GM18909 (cell line): ENCODE measurements around the gene EP400.

Source experiments
- ATAC-seq: cut with Tn5 transposase; IDR thresholded peaks from one replicate; pipeline ENCODE4 v1.9.1; 2021; ENCODE audit warnings: mild to moderate bottlenecking; ENCODE audit not compliant: unreplicated experiment, poor library complexity

The EP400 gene

DNA sequence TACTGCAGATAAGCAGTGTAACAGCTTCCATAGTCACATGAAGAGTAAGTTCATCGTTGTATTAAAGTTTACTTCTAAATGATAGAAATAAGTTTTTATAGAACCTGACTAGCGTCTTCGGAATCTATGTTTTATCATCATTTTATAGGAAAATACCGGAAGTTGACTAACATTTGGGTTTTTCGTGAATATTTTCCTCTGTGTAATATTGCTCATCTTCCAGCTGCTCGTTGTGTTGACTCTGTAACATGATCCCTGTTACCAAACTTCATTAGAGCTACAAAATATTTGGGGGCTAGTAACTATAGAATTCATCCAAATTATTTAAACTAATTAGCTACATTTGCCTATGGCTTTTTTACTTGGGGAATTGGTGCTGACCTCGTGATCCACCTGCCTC lies 157.2 kb downstream of the EP400 start:
- no peak for ATAC-seq

DNA sequence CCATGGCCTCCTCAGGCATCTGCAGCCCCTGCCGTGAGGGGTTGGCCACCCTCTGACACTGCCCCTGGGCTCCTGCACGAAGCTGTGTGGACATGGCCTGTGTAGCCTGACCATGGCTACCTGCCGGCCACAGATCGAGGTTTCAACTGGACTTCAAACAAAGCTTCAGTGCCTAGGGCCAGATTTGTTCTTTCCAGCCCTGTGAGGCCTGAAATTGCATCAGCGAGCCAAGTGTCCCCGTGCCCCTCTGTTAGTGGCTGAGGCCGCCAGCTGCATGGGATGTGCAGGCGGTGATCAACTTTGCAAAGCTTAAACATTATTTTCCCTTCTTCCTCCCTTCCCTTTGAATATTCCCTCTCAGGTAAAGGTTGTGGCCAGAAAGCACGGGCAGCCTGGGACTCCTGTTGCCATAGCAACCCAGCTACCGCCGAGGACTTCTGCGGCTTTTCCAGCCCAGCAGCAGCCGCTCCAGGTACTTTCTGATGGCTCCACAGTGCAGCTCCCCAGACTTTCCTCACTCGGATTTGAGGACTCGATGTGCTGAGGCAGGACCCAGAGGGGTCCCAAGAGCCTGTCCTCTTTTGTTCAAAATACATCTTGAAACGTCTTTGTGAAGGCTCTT lies 158.6 kb downstream of the EP400 start:
- ATAC-seq: no peak

DNA sequence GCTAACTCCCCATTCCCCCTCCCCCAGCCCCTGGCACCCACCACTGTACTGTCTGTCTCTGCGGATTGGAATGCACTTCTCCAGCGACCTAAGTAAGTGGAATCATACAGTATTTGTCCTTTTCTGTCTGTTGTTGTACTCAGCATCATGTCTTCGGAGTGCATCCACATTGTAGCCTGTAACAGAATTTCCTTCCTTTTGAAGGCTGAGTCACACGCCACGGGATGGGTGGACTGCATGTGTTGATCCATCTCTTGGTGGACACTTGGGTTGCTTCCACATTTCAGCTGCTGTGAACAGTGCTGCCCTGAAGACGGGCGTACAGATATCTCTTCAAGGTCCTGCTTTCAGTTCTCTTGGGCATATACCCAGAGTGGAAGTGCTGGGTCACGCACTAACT lies 160.0 kb downstream of the EP400 start:
- ATAC-seq: no peak

DNA sequence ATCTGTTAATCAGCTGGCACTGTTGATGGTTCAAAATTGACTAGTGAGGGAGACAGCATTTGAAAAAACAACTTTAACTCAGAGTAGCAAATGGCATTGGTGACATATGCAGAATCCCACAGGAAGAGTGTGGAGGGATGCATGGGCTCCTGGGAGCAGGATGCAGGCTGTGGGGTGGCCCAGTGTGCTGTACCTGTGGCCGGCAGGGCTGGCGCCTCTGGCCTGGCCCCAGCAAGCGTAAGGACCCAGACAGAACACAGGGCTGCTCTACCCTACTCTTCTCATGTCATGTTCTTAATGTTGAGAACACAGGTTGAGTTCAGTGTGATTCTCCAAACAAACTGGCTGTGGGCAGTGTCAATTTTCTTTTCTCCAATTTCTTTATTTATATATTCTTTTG lies 160.9 kb downstream of the EP400 start:
- ATAC-seq: no peak

DNA sequence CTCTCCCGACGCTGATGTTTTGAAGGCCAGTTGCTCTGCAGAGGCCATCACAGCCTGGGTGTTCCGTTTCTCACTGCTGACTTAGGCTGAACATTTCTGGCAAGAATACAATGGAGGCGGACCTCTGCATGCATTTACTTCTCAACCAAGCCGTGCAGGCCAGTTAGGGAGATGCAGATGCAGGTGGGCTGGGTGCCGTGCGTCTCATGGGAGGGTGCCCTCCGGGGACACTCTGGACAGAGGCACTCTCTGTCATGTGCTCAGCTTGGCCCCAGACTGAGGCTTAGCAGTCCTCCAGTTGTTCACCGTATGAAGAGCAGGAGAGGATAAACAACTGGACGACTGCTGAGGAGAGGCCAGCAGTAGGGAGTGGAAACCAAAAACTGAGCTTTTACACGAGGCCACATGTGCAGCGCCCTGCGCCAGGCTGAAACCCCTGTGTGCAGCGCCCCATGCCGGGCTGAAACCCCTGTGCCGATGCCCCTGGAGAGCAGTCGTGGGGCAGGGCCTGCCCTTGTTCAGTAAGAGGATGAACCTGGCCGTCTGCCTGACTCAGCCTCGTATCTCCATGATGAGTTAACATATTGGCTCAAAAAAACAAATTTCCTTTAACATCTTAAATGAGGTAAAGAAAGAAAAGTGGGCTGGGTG lies 162.0 kb downstream of the EP400 start:
- no peak for ATAC-seq

DNA sequence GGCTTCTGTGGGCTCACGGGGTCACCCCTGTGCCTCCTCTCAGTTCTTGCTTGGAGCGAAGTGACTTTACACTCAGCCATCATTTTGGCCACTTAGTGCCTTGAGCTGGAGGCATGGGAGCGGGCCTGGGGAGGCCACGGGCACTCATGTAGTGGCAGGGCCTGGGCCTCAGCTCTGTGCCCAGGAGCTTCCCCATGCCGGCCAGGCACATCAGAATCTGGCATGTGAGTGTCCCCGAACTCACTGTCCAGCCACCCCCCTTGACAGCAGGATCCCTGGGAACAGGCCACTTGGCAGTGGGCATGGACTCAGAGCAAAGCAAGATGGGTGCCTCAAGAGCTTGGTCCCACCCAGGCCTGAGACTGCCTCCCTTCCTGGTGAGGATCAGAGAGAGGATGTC lies 164.9 kb downstream of the EP400 start:
- no peak for ATAC-seq

DNA sequence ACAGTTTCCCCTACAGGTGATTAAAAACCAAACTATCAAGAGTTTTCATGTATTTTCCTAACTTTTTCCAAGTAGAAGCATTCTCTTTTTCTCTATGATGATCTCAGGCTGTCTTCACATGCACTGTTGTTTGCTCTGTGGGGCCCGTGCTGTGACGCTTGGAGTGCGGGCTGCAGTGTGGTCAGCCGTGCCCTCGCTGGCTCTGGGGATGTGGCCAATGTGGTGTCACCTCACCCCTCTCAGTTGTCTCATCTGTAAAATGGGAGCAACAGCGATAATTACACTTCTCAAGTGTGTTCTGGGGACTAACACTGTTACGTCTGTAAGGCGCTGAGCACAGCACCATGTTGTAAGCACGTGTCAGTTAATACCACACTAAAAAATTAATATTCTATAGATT lies 165.8 kb downstream of the EP400 start:
- no peak for ATAC-seq

DNA sequence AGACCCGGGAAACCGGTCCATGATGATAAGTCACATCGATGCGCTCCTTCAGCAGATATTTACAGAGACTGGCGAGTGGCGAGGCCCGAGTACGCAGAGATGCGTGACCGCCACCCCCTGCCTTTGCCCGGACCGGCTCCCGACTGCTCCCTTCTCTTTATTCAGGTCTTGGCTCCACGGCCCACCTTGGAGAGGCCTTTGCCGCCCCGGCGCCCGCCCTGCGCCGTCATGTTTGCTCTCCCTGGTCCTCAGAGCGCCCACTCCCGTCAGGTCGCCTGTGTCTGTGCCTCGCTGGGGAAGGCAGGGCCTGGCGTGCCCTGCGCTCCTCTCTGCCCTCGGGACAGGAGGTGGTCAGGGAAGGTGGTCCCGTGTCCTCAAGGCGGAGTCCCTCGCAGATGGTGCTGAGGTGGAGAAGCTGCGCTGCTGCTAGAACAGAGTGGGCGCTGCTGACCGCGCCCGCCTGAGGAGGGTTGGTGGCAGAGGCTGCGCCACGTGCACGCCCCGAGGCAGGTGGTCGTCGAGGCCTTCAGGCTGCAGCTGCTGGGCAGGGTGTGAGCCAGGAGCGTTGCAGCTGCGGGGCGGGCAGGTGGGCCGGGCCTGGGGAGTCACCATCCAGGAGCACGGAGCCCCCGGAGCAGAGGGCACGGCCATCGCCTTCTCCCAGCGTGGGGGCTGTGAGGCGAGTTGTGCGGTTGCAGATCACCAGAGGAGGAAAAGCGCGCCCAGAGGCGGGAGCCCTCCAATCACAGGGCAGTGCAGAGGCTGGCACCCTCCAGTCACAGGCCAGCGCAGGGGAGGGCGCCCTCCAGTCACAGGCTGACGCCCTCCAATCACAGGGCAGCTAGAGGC lies 167.2 kb downstream of the EP400 start:
- no peak for ATAC-seq

DNA sequence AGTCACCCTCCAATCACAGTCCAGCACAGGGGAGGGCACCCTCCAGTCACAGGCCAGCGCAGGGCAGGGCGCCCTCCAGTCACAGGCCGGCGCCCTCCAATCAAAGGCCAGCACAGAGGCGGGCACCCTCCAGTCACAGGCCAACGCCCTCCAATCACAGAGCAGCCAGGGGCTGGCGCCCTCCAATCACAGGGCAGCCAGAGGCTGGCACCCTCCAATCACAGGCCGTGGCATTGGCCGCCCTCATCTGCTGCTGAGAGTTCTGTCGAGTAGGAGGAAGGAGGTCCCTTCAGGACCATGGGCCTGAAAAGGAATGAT lies 167.8 kb downstream of the EP400 start:
- no peak for ATAC-seq

DNA sequence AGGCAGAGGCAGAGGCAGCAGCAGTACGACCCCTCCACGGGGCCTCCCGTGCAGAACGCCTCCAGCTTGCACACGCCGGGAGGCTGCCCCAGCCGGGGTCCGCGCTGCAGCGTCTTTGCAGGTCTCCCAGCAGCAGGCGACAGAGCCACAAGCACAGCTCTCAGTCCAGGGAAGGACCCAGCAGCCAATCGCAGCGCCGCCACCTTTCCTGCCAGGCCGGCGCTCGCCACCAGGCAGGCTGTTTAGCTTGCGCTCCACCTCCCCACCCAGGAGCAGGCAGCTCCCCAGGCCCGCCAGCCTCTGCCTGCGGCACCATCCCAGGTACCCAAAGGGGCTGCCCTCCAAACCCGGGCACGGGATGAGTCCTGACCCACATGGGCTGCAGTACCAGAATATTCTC lies 169.1 kb downstream of the EP400 start:
- ATAC-seq: no peak

DNA sequence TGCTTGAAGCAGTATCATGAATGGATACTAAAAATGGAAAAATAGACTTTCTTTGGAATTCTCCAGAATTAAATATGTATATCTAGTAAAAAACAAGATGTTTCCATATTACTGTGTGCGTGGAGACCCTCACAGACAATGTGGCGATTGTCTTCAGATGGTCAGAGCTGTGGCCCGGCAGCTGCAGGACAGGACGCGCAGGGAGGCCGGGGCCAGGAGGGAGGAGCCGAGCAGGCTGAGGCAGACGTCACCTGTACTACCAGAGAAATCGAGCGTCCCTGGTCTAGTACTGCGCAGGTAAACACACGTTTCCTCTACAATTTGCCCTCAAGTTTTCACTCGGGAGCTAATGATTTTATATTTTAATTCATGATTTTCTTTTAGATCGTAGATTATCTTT lies 171.5 kb downstream of the EP400 start:
- ATAC-seq: no peak

DNA sequence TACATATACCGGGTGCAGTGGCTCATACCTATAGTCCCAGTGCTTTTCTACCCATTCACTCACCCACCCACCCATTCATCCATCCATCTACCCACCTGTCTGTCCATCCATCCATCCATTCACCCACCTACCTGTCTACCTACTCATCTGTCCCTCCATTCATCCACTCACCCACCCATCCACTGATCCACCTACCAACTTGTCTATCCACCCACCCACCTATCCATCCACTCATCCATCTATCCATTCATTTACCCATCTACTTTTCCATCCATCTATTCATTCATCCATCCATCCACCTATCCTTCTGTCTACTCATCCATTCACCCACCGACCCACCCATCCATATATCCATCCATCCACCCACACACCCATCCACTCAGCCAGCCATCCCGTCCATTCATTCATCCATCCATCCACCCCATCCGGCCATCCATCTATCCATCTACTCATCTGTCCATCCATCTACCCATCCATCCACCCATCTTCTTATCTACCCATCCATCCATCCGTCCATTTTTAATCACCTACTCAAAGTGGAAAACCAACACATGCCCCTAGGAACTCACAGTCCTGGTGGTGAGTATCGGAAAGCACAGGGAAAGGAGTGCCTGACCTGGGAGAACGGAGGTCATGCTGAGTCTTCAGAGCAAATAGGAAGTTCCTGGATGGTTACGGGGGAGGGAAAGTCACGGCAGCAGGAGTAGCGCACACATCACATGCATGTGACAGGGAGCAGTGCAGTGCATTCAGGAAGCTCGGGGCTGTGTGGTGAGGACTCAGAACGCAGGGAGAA lies 174.4 kb downstream of the EP400 start:
- ATAC-seq: no peak

DNA sequence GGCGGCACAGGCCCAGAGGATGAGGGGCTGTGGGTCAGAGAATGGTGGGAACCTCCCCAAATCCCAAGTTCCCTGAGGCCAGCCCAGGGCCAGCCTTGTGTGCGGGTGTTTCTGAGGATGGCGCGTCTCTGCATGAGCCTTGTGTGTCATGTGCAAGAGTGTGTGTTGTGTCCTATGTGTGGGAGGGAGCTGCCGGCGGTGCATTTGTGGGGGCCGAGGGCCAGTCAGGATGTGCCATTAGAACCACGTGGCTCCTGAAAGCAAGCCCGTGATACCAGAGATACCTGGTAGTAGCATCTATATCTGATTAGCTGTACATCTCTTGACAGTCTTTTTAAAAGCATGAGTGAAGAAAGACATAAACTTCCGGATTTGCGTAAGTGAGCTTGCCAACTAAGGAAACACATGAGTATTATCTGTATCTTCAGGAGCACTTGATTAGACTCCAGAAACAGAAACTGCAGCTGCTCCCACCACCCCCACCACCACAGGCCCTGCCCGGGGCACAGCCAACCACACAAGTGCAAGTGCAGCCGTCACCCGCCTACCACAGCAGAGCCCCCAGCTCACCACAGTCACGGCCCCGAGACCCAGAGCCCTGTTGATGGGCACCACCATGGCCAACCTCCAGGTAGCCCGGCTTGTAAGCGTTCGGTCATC lies 175.2 kb downstream of the EP400 start:
- no peak for ATAC-seq

DNA sequence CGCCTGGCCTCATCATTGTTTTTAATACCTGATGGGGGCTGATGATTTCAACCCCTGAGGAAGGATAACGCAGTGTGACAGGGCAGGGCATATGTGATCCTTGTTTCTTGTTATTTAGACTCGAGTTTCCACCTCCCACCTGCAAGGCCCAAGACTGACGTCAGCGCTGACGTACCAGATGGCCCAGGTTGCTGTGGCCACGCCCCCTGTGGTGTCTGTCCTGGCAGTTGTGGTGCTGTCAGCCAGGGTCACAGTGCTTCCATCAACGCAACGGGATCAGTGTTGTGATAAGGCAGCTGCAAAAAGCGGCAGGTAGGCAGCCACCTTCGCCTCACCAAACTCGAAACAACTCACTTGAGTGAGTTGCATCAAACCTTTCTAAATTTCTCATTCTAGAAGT lies 176.0 kb downstream of the EP400 start:
- no peak for ATAC-seq

DNA sequence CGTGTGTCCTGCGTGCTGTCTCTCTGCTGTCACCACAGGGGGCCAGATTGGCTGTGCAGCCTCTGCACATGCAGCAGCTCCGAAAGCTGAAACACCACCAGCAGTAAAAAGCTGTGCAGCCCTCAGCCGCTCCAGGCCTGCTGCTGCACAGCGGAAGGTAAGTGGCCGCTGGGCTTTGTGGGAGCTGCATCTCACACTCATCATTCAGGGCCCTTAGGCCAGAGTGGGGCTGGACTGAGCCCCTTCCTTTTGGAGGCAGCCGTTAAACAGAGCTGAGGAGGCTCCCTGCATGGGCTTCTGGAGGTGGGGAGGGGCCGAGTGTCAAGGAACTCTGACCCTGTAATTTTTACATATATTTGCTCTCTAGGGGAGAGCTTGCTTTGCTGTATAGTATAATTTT lies 177.3 kb downstream of the EP400 start:
- ATAC-seq: no peak

DNA sequence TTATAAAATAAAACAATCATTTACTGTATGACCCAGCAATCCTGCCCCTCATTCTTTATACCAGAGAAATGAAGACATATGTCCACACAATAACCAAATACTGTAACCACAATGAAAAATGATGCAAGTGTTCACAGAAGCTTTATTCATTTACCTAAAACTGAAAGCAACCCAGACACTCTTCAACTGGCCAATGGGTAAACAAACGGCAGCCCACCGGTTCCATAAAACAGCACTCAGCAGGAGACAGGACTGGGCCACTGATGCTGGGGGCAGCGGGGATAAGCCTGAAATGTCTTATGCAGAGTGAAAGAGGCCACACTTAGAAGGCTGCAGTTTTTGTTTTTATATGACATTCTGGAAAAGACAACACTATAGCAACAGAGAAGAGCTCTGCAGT lies 179.3 kb downstream of the EP400 start:
- no peak for ATAC-seq

DNA sequence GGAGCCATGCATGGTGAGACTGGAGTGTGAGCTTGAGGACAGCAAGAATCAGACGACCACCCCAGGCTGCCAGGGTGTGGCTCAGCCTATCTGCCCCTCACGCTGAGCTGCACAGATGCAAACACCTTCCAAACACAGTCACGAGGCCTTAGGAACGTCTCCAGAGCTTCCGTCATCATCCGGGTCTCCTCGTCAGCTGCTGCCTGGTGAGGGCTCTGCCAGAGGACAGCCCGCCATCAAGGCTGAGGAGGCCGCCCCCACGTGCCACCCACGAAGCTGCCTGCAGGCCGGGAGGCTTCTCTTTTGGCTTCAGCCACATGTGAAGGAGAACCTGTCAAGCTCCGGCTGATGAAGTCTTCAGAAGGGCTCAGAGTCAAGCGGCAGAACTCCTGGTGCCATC lies 180.9 kb downstream of the EP400 start:
- ATAC-seq: no peak
